ENCODE results near the gene SLC7A10.
"Not testable (repeated sequence)": the region's sequence is repeated elsewhere in the genome, so short reads cannot be mapped to it uniquely, and the experiment has no call there.

The SLC7A10 gene

DNA sequence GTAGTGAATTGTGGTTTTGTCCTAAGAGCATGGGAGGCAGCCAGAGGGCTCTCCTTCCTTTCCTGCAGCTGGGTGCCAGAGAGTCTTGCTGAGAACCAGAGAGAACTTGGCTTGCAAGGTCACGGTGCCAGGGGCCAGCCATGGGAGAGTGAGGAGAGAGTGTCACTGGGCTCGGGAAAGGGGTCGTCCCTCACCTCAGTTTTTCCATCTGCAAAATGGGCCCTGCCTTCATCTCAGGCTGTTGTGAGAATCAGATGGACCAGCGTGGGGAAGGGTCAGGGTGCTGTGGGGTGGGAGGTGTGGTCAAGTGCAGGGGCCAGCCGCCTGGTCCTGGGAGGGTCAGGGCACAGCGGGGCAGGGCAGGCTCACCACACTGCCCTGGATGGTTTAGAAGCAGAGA lies 24.2 kb downstream of the SLC7A10 start:
- no peak for FAIRE-seq

DNA sequence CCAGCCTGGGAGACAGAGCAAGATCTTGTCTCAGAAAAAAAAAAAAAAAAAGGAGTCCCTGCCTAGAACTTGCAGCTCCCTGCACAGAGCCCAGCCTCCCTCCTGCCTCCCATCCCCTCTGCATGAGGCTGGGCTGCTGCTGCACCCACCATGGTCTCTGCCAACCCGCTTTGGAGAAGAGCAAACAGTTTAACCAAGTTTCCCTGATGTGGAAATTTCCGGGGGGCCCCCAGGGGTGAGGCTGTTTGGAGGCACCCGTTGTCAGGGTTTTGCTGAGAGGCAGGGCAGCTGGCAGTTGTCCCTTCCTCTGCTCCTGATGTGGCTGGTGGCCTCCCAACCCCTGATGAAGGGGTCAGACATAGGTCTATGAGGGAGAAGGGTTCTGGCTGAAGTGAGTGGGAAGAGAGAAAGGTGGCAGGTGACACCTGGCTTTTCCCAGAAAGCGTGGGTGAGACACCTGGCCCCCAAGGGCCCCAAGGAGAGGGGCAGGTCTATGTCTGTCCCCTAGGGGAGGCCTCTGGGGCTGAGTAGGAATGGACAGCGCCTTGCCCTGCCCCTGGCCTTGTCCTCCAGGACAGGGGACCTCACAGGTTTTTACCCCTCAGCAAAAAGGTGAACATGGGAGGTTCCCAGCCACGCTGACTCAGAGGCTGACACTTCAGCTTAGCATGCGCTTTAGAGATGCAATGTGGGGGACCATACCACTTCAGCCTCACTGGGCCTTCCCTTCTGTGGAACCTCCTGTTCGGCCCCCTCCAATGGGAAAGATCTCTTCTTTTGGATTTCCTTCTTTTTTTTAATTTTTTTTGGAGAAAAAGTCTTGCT lies 26.0 kb downstream of the SLC7A10 start:
- no peak for FAIRE-seq

DNA sequence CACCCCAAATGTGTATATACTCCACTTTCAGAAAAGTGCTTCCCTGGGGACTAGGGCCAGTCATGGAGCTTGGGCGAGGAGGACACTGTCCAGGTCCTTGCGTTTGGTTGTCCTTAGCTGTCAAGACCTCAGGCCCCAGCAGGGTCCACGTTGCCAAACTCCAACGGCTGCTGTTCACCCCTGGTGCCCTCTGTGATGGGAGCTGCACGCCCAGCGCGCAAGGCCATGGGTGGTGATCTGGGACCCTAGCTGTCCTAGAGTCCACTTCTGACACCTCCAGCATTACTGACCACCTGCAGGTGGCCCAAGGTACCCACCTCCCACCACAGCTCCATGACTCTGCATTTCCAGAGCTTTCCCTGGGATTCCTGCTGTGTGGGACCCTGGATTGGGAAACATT lies 27.5 kb downstream of the SLC7A10 start:
- no peak for FAIRE-seq

DNA sequence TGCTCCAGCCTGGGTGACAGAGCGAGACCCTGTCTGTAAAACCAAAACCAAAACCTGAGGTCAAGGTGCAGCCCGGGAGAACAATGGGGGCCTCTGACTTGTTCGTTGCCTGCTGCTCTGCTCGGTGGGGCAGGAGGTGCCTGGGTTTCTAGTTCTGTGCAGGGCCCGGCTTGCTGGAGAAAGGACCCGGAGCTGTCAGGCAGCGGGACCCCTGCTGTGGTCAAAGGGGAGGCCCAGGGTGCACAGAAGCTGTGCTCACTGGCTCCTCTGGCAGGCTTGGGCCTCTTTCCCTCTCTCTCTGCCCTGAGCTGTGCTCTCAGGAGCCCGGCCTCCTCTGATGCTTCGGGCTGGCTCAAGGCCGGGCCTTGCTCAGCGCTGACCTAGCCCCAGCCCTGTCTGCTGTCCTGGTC lies 28.1 kb downstream of the SLC7A10 start:
- FAIRE-seq, result no peak

DNA sequence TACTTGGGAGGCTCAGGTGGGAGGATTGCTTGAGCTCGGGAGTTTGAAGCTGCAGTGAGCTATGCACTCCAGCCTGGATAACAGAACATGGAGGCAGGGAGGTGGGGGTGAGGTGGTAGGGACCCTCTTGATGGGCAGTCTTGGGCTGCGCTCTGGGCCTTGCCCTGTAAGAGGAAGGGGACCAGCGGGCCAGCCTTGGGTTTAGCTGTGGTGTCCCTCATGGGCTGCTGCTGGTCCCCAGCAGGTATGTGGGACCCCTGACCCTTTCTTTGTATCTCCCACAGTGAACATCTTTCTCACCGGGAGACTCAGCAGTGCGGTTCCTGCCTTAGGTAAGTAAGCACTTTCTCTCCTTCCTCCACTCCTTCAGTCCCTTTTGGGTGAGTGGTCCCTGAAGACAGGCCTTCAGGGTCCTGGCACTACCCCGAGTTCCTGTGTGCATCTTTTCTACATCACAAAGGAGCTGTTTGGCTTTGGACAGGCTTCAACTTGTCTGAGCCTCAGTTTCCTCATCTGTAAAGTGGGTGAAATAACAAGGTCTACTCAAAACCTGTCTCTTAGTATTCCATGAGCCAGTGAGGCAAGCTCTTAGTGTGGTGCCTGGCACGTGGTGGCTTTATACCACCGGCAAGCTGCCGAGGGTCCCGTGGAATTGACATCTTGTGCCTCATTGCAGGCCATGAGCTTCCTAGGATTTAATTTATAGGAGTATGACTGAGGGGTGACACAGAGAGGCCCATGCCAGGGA lies 29.0 kb downstream of the SLC7A10 start:
- no peak for FAIRE-seq

DNA sequence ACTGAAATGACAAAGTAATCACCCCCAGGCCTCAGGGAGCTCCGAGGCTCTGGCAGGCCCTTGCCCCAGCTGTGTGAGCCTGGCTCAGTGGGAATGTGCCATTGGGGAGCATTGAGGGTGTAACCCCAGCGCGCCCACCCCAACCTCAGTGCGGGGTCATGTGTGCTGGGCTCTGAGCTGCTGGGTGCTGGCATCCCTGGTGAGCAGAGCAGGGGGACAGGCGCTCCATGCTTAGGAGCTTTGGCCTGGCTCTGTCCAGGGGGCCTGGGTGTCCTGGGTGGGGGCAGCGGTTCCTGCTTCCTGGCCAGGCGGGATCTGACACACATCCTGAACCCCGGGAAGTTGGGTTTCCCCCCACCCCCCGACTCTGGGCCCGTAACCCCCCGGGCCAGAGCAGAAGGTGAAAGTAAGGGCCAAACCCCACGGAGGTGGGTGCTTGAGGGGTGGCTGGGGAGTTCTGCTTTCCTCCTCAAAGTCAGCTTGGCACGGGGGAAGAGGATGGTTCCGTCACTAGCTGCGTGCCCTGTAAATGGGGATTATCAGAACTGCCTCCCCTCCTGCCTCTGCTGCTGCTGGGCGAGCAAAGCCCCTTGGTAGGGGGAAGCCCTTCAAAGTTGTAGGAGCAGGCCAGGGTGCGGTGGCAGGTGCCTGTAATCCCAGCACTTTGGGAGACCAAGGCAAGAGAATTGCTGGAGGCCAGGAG lies 29.9 kb downstream of the SLC7A10 start:
- no peak for FAIRE-seq

DNA sequence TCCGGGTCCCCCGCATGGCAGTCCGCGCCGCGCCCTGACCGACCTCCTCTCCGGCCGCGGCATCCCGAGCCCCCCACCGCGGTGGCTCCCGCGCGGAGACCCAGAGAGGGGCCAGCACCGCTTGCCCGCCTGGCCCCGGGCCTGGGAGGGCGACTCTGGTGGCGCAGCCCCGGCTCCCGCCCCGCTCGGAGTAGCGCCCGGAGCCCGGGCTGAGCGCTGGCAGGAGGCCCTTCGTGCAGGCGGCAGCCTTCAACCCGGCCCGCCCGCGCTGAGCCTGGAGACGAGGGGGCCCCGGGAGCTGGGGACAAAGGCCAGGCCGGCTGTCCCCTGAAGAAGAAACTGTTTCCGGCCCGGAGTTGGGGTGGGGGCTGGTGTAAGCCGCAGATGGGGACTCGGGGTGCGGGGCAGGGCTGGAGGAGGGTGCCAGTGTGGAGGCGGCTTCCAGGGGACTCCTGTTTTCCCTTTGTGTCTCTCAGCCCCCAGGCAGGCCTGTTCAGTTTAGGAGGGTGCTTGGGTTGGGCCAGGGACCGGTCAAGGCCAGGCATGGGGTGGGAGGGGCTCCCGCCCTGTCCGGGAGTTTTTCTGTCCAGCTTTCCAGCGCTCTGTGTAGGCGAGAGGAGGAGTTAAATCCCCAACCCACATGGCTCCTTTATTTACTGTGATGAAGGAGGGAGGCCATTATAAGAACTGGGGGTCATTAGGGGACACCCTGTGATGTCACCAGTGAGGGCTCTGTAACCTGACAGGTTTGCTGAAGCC lies 30.6 kb downstream of the SLC7A10 start:
- FAIRE-seq, result no peak

DNA sequence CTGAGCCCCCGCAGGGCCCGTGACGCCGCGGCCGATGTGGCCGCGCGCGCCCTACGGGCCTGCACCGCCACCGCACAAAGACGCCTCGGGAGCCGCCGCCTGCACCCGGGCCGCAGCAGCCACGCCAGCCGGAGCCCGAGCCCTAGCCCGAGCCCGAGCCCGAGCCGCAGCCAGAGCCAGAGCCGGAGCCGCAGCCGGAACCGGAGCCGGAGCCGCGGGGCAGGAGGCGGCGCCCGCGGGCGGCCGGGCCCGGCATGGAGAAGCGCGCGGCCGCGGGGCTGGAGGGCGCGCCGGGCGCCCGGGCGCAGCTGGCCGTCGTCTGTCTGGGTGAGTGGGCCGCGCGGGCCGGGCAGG lies 31.1 kb downstream of the SLC7A10 start:
- FAIRE-seq, result no peak

DNA sequence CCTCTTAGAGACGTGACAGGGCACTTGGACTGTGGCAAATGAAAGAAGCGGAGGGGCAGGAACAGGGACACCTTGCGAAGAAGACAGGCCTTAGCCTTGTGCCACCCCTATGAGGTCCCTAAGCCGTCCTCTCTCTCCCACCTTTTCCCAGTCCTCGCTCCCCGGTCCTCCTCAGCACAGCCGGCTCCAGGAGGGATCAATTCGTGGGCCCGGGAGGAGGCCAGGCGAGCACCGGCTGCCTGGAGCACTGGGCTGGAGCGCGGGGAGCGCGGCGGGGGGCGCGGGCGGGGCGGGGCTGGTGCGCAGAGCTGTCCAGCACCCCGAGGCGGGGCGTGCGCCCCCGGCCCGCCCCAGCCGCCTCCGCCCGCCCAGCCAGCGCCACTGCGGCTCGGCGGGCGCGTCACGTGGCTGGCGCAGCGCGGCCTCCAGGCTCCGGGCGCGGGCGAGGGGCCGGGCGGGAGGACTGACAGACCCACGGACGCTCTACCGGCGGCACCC lies 31.7 kb downstream of the SLC7A10 start, which contains the start of gene LRP3:
Gene LRP3 (plus strand): TSS at position 466 of the 498 bp plus-strand sequence. CDS start 456 bp downstream, outside the sequence.
- no peak for FAIRE-seq

DNA sequence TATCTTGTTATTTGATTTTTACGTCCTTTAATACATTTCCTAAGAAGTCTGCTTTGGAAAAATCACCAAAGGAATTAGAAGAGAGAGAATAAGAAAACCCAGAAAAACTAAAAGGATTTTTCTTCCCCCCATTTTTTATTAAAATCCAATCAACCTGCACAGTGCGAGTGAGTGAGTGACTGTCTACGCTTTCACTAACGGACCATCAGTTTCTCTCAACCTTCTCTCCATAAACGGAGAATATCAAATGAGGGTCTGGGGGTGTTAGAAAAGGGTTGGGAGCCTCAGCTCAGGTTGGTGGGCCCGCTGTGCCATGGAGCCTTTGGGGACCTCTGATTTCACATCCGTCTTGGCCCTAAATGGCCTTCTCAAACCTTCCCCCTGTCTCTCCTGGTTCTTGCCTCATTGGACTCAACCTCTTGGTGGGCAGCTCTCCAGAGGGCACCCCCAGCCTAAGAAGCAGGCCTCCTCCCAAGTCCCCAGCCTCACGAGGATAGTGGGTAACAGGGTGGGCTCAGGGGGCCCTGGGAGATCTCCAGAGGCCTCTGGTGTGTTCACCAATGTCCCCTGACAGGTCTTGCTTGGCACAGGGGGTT lies 32.3 kb downstream of the SLC7A10 start:
- no peak for FAIRE-seq

DNA sequence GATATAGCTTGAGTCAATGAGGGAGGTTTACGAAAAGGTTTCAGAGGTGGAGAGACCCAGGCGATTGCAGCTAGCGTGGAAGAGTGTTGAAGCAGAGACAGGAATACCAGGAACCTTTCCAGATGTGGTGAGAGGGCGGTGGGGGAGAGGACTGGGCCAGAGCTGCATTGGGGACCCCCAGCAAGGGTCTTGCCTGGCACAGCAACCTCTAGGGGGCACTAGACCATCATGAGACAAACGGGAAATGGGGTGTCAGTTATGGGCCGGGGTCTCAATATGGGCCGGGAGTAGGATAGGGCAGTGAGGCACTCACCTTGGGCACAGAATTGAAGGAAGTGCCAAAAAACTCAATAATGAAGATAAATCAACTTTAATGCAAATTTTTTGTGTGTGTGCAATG lies 33.6 kb downstream of the SLC7A10 start:
- FAIRE-seq, result no peak

DNA sequence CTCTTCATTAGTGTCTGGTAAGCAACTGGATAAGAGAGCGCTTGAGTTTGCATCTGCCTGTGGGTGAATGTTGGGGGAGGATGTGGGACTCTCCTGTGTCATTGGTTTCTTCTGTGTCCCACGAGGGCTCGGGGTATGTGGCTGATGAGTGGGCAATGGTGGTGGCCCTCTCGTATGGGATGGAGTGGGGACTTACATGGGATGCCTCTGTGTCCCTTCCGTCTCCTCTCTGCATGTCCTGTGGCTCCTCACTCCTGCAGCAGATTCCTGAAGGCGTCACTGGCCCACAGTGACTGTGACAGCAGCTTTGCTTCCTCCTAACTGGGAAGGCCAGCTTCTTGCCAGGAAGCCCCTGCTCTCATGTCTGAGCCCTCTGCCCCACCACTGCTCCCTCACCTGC lies 34.1 kb downstream of the SLC7A10 start:
- FAIRE-seq, result no peak

DNA sequence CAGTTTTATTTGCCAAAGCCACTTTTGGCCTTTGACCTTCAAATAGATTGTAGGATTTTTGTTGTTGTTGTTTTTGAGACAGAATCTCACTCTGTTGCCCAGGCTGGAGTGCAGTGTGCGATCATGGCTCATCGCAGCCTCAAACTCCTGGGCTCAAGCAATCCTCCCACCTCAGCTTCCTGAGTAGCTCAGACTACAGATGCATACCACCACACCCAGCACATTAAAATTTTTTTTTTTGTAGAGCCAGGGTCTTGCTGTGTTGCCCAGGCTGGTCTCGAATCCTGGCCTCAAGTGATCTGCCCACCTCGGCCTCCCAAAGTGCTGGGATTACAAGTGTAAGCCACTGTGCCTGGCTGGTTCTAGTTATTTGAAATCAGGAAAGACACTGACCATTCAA lies 34.6 kb downstream of the SLC7A10 start:
- not testable (repeated sequence) for FAIRE-seq

DNA sequence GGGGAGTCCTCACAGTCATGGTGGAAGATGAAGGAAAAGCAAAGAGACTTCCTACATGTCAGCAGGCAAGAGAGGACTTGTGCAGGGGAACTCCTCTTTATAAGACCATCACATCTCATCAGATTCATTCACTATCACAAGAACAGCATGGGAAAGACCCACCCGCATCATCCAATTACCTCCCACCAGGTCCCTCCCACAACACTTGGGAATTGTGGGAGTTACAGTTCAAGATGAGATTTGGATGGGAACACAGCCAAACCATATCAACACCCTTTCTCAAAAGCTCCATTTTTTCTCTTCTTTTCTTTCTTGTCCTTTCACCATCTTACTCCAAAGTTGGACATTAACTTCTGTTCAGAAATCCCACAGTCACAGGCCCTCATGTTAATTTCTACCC lies 36.2 kb downstream of the SLC7A10 start:
- FAIRE-seq, result no peak

DNA sequence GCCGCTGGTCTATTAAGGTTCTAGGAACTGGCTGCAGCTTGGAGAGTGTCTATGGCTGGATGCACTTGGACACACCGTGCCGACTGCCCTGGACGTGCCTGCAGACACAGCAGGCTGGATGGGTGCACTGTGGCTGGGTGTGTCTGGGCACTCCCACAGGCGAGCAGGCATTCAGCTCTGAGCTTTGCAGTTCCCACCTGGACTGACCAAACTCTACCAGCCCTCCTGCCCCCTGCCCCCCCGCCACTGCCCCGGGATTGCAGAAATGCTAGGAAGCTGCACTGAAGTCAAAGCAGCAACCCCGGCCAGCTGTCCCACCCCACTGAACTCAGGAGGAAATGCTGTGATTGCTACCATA lies 38.5 kb downstream of the SLC7A10 start:
- FAIRE-seq, result no peak

DNA sequence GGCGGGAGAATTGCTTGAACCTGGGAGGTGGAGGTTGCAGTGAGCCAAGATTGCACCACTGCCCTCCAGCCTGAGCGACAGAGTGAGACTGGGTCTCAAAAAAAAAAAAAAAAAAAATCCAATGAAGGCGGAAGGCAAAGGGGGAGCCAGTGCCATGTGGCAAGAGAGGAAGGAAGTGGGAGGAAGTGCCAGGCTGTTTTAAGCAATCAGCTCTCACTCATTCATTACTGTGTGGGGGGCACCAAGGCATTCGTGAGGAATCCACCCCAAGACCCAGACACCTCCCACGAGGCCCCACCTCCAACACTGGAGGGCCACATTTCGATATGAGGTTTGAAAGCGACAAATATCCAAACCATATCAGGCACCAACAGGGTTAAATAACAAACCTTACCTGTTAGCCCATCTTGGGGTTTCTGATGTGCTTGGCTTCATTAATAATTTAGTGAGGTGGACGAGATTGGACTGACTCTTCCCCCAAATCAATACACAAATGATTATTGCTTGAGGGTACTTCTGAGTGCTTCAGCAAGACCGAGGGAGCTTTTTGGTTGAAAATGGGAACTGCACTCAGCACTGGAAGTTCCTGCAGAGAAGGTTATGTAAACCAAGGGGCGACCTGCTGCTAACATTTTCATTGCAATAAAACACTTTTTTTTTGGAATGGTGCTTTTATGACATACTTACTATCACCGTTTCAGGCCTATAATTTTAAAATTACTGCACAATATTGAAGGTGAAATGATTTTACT lies 39.0 kb downstream of the SLC7A10 start:
- no peak for FAIRE-seq

DNA sequence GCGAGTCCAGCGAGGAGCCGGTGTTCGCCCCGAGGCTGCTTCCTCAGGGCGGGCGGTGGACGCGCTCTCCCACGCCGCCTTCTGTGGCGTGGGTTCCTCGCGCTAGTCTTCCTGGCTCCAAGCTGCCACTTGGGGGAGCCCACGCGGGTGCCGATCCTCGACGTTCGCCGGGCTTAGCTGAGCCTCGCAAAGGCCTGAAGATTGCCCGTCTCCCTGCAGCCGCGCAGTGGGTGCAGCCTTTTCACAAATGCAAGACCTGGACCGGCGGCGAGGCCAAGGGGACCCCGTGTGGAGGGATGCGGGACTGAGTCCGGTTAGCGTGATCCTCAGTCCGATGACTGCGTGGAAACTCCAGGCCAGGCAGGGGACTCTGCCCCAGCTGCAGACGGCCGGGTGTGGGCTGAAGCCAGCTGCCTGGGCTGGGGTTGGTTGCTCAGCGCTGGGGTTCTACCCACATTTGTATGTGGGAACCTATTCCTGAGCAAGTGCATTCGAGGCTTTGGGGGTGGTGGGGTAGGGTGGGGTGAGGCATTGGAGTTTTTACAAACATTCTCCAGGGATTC lies 48.2 kb downstream of the SLC7A10 start:
- FAIRE-seq, result no peak

DNA sequence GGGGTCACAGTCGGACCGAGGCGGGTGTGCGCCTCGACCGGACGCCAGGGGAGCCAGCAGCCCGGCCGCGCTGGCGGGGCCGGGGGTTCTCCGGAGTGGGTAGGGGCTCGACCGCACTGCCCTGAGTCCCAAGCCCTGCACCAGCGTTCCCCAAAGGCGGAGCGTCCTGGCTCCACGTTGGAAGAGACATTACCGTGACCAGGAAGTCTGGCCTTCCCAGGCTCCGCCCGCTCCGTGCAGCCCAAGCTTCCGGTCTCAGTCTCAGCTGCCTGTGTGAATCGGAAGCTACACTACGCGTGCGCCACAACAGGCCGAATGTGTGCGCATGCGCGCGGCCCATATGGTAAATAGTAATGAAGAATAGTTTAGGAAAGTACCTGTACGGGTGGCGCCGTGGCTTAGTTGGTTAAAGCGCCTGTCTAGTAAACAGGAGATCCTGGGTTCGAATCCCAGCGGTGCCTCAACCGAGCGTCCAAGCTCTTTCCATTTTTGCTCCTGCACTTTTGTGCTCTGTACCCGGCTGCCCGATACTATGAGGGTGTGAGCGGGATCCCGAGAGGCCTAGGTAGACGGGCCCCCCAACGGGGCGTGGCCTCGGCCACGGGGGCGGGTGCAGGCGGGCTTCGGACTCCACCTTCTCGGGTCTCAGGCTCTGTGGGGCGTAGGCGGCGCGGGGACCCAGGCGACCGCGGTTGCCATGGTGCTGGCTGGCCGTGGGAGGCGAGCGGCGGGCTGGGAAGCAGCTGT lies 48.8 kb downstream of the SLC7A10 start:
- no peak for FAIRE-seq

DNA sequence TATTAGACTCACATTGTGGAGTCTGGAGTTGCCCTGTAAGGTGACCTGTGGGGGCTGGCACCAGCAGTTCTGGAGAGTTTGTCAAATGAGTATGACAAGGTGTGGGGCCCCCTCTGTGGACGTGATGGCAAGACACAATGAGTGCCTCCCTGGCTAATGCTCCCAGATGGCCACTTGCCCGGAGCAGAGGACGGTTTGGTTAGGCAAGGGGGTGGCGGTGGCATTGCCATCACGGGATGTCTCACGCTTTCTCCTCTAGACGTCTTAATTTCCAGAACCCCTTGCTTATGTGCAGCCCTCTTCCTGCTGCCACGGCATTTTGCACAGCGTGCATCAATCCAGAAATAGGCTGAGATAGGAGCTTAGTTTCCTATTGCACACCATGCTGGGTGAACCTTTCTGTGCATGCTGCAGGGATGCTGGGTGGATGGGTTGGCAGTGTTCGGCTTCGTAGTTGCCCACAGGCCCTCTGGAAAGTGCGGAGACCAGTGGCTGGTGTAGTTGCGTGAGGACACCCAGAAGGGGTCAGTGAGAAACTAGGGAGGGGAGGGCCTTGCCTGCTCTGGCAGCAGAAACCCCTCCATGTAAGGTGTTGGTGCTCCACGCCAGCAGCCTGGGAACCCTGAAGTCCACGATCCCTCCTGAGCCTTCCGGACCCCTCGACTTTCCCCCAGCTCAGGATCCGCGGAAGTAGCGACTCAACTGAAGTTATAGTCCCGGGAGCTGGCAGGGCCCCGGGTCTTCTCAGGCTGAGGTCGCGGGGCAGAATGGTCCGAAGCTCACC lies 49.6 kb downstream of the SLC7A10 start:
- no peak for FAIRE-seq

Data from colon (tissue), 2 donors.